ENCODE data around the gene FAM8A1. TPM values are rescaled to one million over a fixed set of nuclear protein-coding genes. Genes with fewer than 3 reads are reported as not detected.

The FAM8A1 gene
- total and polyA plus RNA-seq, 2 of the 13 experiments (the other 11 are each of a cell fraction or from before 2014, with no cell fraction given) = 30.5 to 34.3 TPM

DNA sequence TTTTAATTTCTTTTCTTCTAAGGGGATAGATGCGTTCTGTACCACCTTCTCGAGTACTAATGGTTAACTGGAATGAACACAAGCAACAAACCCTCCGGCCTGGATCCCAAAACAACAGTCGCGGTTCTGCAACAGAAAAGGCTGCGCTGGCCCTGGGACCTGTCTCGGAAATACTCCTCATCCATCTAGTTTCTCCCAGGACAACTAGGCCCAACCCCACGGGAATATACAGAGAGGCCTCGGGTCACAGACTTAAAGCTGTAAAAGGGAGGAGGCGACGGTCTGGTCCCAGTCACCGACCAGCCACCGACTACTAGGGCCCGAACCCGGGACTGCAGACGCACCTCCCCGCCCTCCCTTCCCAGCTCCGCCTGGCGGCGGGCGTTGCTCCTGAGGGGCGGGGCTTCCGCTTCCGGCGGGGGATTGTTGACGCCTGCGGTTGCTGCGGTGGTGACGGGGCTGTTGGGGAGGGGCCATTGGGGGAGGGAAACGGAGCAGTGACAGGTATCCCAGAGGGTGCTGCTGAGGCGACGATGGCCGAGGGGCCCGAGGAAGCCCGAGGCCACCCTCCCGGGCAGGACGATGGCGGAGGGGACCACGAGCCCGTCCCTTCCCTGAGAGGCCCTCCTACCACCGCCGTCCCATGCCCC lies at the start of gene FAM8A1 (continued):
- TF ChIP-seq, protein P1, sequence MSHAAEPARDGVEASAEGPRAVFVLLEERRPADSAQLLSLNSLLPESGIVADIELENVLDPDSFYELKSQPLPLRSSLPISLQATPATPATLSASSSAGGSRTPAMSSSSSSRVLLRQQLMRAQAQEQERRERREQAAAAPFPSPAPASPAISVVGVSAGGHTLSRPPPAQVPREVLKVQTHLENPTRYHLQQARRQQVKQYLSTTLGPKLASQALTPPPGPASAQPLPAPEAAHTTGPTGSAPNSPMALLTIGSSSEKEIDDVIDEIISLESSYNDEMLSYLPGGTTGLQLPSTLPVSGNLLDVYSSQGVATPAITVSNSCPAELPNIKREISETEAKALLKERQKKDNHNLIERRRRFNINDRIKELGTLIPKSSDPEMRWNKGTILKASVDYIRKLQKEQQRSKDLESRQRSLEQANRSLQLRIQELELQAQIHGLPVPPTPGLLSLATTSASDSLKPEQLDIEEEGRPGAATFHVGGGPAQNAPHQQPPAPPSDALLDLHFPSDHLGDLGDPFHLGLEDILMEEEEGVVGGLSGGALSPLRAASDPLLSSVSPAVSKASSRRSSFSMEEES (CRISPR knock-in tag; IDR thresholded peaks at IDR 0.05) = peak; percentile 32; the same call in 1 of the 2 replicates
- TF ChIP-seq CC2D1A (CRISPR knock-in tag; IDR thresholded peaks at IDR 0.05) (no peak), GLI4 (CRISPR knock-in tag; IDR thresholded peaks at IDR 0.05; ENCODE audit: borderline replicate concordance) (peak; percentile 18; the same call in 1 of the 2 replicates), FOXA3 (CRISPR knock-in tag; IDR thresholded peaks at IDR 0.05) (peak; percentile 75), RELA (CRISPR knock-in tag; IDR thresholded peaks at IDR 0.05) (peak; percentile 81; the same call in 1 of the 2 replicates), ZNF383 (CRISPR knock-in tag; IDR thresholded peaks at IDR 0.05; ENCODE audit: borderline replicate concordance) (no peak), PAF1 (CRISPR knock-in tag; IDR thresholded peaks at IDR 0.05) (no peak), FOXK2 (IDR thresholded peaks at IDR 0.05) (0 out of 2 replicates have a peak, but pooled peaks have one; percentile 26), ZFP36L2 (CRISPR knock-in tag; IDR thresholded peaks at IDR 0.05) (no peak; the same call in 1 of the 2 replicates), KAT8 (CRISPR knock-in tag; IDR thresholded peaks at IDR 0.05) (peak; percentile 89), ZNF382 (CRISPR knock-in tag; IDR thresholded peaks at IDR 0.05; ENCODE audit: borderline replicate concordance) (no peak), HMG20A (CRISPR knock-in tag; IDR thresholded peaks at IDR 0.05; ENCODE audit: borderline replicate concordance) (no peak; the same call in 1 of the 2 replicates), RFX3 (CRISPR knock-in tag; IDR thresholded peaks at IDR 0.05) (no peak; the same call in 1 of the 2 replicates), RARA (CRISPR knock-in tag; IDR thresholded peaks at IDR 0.05) (peak; percentile 57)
- TF ChIP-seq, protein P2, sequence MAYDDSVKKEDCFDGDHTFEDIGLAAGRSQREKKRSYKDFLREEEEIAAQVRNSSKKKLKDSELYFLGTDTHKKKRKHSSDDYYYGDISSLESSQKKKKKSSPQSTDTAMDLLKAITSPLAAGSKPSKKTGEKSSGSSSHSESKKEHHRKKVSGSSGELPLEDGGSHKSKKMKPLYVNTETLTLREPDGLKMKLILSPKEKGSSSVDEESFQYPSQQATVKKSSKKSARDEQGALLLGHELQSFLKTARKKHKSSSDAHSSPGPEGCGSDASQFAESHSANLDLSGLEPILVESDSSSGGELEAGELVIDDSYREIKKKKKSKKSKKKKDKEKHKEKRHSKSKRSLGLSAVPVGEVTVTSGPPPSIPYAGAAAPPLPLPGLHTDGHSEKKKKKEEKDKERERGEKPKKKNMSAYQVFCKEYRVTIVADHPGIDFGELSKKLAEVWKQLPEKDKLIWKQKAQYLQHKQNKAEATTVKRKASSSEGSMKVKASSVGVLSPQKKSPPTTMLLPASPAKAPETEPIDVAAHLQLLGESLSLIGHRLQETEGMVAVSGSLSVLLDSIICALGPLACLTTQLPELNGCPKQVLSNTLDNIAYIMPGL (CRISPR knock-in tag; IDR thresholded peaks at IDR 0.05; ENCODE audit: borderline replicate concordance in 1 of 2, low read depth in 1 of 2) = peak; percentile 31 to 57; a peak in 2 of 4 replicates
- TF ChIP-seq, protein P3, sequence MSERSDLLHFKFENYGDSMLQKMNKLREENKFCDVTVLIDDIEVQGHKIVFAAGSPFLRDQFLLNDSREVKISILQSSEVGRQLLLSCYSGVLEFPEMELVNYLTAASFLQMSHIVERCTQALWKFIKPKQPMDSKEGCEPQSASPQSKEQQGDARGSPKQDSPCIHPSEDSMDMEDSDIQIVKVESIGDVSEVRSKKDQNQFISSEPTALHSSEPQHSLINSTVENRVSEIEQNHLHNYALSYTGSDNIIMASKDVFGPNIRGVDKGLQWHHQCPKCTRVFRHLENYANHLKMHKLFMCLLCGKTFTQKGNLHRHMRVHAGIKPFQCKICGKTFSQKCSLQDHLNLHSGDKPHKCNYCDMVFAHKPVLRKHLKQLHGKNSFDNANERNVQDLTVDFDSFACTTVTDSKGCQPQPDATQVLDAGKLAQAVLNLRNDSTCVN (CRISPR knock-in tag; IDR thresholded peaks at IDR 0.05; ENCODE audit: borderline replicate concordance) = 0 out of 2 replicates have a peak, but pooled peaks have one; percentile 55
- TF ChIP-seq, protein P4, sequence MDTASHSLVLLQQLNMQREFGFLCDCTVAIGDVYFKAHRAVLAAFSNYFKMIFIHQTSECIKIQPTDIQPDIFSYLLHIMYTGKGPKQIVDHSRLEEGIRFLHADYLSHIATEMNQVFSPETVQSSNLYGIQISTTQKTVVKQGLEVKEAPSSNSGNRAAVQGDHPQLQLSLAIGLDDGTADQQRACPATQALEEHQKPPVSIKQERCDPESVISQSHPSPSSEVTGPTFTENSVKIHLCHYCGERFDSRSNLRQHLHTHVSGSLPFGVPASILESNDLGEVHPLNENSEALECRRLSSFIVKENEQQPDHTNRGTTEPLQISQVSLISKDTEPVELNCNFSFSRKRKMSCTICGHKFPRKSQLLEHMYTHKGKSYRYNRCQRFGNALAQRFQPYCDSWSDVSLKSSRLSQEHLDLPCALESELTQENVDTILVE (CRISPR knock-in tag; IDR thresholded peaks at IDR 0.05) = peak; percentile 63; the same call in 1 of the 2 replicates
- TF ChIP-seq, protein P5, sequence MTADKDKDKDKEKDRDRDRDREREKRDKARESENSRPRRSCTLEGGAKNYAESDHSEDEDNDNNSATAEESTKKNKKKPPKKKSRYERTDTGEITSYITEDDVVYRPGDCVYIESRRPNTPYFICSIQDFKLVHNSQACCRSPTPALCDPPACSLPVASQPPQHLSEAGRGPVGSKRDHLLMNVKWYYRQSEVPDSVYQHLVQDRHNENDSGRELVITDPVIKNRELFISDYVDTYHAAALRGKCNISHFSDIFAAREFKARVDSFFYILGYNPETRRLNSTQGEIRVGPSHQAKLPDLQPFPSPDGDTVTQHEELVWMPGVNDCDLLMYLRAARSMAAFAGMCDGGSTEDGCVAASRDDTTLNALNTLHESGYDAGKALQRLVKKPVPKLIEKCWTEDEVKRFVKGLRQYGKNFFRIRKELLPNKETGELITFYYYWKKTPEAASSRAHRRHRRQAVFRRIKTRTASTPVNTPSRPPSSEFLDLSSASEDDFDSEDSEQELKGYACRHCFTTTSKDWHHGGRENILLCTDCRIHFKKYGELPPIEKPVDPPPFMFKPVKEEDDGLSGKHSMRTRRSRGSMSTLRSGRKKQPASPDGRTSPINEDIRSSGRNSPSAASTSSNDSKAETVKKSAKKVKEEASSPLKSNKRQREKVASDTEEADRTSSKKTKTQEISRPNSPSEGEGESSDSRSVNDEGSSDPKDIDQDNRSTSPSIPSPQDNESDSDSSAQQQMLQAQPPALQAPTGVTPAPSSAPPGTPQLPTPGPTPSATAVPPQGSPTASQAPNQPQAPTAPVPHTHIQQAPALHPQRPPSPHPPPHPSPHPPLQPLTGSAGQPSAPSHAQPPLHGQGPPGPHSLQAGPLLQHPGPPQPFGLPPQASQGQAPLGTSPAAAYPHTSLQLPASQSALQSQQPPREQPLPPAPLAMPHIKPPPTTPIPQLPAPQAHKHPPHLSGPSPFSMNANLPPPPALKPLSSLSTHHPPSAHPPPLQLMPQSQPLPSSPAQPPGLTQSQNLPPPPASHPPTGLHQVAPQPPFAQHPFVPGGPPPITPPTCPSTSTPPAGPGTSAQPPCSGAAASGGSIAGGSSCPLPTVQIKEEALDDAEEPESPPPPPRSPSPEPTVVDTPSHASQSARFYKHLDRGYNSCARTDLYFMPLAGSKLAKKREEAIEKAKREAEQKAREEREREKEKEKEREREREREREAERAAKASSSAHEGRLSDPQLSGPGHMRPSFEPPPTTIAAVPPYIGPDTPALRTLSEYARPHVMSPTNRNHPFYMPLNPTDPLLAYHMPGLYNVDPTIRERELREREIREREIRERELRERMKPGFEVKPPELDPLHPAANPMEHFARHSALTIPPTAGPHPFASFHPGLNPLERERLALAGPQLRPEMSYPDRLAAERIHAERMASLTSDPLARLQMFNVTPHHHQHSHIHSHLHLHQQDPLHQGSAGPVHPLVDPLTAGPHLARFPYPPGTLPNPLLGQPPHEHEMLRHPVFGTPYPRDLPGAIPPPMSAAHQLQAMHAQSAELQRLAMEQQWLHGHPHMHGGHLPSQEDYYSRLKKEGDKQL (CRISPR knock-in tag; IDR thresholded peaks at IDR 0.05; ENCODE audit: low read depth) = peak; percentile 76; the same call in 1 of the 2 replicates
